ENCODE data around the gene KLK1.

The KLK1 gene

GRCh38 chr19:50823389-50824042 lies at the start of gene KLK1:
Gene KLK1 (minus strand): TSS chr19:50823787. CDS start chr19:50823748, 39 bp downstream.
- no peak for DNase-seq (ENCODE audit: low read depth)

DNA sequence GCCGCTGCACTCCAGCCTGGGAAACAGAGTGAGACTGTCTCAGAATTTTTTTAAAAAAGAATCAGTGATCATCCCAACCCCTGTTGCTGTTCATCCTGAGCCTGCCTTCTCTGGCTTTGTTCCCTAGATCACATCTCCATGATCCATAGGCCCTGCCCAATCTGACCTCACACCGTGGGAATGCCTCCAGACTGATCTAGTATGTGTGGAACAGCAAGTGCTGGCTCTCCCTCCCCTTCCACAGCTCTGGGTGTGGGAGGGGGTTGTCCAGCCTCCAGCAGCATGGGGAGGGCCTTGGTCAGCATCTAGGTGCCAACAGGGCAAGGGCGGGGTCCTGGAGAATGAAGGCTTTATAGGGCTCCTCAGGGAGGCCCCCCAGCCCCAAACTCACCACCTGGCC lies 49.5 kb upstream of the KLK1 start, which contains the start of gene KLK2:
Gene KLK2, plus strand, starts transcription at position 384 of the 400 bp plus-strand sequence. CDS start 35 bp downstream, outside the sequence.
- no peak for DNase-seq (ENCODE audit: low read depth)

GRCh38 chr19:50870417-50871089 lies 47.0 kb upstream of the KLK1 start:
- no peak for DNase-seq (ENCODE audit: low read depth)

DNA sequence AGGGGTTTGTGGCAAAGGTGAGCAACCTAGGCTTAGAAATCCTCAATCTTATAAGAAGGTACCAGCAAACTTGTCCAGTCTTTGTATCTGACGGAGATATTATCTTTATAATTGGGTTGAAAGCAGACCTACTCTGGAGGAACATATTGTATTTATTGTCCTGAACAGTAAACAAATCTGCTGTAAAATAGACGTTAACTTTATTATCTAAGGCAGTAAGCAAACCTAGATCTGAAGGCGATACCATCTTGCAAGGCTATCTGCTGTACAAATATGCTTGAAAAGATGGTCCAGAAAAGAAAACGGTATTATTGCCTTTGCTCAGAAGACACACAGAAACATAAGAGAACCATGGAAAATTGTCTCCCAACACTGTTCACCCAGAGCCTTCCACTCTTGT lies 45.9 kb upstream of the KLK1 start:
- DNase-seq (ENCODE audit: low read depth) = no peak

- DNase-seq (ENCODE audit: low read depth) = no peak
Measured at GRCh38 chr19:50861496-50862286, 38.1 kb upstream of the KLK1 start.

- no peak for DNase-seq (ENCODE audit: low read depth)
Measured at GRCh38 chr19:50861010-50861409, 37.4 kb upstream of the KLK1 start.

DNA sequence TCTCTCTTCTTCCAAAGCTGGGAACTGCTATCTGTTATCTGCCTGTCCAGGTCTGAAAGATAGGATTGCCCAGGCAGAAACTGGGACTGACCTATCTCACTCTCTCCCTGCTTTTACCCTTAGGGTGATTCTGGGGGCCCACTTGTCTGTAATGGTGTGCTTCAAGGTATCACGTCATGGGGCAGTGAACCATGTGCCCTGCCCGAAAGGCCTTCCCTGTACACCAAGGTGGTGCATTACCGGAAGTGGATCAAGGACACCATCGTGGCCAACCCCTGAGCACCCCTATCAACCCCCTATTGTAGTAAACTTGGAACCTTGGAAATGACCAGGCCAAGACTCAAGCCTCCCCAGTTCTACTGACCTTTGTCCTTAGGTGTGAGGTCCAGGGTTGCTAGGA lies 36.3 kb upstream of the KLK1 start:
- no peak for DNase-seq (ENCODE audit: low read depth)

DNA sequence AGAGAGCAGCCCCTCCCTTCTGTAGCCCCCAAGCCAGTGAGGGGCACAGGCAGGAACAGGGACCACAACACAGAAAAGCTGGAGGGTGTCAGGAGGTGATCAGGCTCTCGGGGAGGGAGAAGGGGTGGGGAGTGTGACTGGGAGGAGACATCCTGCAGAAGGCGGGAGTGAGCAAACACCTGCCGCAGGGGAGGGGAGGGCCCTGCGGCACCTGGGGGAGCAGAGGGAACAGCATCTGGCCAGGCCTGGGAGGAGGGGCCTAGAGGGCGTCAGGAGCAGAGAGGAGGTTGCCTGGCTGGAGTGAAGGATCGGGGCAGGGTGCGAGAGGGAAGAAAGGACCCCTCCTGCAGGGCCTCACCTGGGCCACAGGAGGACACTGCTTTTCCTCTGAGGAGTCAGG lies 35.3 kb upstream of the KLK1 start:
- no peak for DNase-seq (ENCODE audit: low read depth)

DNA sequence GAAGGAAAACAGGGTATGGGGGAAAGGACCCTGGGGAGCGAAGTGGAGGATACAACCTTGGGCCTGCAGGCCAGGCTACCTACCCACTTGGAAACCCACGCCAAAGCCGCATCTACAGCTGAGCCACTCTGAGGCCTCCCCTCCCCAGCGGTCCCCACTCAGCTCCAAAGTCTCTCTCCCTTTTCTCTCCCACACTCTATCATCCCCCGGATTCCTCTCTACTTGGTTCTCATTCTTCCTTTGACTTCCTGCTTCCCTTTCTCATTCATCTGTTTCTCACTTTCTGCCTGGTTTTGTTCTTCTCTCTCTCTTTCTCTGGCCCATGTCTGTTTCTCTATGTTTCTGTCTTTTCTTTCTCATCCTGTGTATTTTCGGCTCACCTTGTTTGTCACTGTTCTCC lies 33.8 kb upstream of the KLK1 start:
- no peak for DNase-seq (ENCODE audit: low read depth)

DNA sequence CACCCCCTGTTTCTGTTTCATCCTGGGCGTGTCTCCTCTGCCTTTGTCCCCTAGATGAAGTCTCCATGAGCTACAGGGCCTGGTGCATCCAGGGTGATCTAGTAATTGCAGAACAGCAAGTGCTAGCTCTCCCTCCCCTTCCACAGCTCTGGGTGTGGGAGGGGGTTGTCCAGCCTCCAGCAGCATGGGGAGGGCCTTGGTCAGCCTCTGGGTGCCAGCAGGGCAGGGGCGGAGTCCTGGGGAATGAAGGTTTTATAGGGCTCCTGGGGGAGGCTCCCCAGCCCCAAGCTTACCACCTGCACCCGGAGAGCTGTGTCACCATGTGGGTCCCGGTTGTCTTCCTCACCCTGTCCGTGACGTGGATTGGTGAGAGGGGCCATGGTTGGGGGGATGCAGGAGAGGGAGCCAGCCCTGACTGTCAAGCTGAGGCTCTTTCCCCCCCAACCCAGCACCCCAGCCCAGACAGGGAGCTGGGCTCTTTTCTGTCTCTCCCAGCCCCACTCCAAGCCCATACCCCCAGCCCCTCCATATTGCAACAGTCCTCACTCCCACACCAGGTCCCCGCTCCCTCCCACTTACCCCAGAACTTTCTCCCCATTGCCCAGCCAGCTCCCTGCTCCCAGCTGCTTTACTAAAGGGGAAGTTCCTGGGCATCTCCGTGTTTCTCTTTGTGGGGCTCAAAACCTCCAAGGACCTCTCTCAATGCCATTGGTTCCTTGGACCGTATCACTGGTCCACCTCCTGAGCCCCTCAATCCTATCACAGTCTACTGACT lies 31.2 kb upstream of the KLK1 start, which contains the start of gene KLK3:
Gene KLK3, plus strand, starts transcription at position 280 of the 775 bp plus-strand sequence. Its CDS starts 41 bp downstream, at position 321.
- no peak for DNase-seq (ENCODE audit: low read depth)

DNA sequence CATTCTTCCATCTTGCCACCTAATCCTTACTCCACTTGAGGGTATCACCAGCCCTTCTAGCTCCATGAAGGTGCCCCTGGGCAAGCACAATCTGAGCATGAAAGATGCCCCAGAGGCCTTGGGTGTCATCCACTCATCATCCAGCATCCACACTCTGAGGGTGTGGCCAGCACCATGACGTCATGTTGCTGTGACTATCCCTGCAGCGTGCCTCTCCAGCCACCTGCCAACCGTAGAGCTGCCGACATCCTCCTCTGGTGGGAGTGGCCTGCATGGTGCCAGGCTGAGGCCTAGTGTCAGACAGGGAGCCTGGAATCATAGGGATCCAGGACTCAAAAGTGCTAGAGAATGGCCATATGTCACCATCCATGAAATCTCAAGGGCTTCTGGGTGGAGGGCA lies 28.0 kb upstream of the KLK1 start:
- DNase-seq (ENCODE audit: low read depth) = no peak

DNA sequence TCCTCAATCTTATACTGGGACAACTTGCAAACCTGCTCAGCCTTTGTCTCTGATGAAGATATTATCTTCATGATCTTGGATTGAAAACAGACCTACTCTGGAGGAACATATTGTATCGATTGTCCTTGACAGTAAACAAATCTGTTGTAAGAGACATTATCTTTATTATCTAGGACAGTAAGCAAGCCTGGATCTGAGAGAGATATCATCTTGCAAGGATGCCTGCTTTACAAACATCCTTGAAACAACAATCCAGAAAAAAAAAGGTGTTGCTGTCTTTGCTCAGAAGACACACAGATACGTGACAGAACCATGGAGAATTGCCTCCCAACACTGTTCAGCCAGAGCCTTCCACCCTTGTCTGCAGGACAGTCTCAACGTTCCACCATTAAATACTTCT lies 27.2 kb upstream of the KLK1 start:
- no peak for DNase-seq (ENCODE audit: low read depth)

DNA sequence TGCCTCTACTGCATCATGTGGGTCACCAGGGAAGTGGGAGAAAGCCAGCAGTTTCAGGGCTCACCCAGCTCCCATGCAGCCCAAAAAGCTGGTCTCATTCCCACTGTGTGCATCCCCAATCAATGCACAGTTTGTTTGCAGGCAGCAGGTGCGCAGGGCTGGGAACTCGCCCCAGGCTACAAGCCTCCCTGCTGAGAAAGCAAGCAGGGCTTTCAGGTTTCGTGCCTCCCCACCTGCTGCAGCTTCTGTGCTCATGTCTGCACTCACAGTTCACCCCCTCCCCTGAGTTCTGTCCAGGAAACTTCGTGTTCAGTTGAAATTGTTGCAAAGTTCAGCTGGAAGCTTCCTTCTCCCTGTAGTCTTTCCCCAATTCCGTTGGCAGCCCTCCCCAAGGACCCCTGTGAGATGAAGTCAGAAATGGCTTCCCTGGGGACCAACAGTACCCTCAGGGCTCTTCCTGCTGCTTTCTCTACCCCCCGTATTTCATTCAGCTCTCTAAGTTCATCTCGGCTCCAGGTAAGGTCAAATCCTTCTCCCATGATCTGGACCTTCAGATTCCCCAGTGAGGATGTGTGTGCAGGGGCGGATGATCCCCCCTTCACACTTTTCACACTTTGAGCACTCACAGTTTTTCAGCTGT lies 20.8 kb upstream of the KLK1 start:
- no peak for DNase-seq (ENCODE audit: low read depth)

DNA sequence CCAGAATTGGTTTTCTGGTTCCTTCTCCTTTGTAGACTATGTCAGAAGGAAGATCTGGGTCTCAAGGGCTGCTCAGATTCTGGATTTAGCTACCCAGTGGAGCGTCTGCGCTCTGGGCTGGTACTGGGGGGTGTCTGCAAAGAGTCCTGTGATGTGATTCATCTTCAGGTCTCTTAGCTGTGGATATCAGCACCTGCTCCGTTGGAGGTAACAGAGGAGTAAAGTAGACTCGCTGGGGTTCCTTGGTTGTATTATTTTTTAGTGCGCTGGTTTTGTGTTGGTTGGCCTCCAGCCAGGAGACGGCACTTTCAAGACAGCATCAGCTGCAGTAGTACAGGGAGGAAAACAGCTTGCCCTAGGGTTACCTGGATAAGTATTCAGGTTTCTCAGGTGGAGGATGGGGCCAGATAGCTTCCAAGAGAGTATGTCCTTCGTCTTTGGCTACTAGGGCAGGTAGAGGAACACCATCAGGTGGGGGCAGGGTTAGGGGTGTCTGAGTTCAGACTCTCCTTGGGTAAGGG lies 20.2 kb upstream of the KLK1 start:
- no peak for DNase-seq (ENCODE audit: low read depth)

DNA sequence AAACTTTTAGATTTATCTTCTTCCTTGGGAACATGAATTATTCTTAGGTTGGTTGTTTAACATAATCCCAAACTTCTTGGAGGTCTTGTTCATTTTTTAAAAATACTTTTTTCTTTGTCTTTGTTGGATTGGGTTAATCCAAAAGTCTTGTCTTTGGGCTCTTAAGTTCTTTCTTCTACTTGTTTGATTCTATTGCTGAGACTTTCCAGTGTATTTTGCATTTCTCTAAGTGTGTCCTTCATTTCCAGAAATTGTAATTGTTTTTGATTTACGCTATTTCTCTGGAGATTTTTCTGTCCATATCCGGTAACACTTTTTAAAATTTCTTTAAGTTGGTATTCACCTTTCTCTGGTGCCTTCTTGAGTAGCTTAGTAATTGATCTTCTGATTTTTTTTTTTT lies 19.6 kb upstream of the KLK1 start:
- DNase-seq (ENCODE audit: low read depth) = no peak

DNA sequence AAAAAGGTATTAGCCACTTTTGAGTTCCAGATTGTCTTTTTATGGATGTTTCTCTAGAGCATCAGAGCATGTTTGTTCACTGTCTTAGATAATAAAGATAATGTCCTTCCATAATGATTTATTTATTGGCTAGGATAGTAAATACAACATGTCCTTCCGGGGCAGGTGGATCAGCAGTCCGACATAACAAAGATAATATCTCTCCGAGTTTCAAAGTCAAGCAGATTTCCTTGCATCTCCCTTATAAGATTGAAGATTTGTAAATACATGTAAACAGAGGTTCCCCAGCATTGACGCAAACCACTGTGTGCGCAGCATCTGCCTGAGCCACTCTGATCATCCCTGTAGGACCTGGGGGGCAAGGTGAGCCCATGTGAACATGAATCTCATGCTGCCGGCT lies 18.5 kb upstream of the KLK1 start:
- DNase-seq (ENCODE audit: low read depth) = no peak

DNA sequence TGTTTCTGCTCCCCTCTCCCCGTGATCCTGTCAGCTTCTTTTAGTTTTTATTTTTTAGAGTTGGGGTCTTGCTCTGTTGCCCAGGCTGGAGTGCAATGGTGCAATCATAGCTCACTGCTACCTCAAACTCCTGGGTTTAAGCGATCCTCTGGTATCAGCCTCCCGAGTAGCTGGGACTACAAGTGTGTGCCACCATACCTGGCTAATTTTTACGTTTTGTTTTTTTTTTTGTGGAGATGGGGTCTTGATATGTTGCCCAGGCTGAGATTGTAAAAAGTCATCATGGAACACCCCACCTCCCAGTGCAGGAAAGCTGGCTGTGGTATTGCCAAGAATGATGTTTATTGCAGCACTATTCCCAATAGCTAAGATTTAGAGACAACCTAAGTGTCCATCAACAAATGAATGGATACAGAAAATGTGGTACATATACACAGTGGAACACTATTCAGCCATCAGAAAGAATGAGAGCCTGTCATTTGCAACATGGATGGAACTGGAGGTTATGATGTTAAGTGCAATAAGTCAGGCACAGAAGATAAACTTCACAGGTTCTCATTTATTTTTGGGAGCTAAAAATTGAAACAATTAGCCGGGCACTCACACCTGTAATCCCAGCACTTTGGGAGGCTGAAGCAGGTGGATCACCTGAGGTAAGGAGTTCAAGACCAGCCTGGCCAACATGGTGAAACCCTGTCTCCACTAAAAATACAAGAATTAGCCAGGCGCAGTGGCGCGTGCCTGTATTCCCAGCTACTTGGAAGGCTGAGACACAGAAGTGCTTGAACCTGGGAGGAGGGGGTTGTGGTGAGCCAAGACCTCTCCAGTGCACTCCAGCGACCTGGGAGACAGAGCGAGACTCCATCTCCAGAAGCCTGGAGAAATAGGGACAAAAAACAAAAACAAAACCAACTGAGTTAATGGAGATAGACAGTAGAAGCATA lies 16.4 kb upstream of the KLK1 start:
- no peak for DNase-seq (ENCODE audit: low read depth)

GRCh38 chr19:50838239-50838638 lies 14.7 kb upstream of the KLK1 start:
- no peak for DNase-seq (ENCODE audit: low read depth)

DNA sequence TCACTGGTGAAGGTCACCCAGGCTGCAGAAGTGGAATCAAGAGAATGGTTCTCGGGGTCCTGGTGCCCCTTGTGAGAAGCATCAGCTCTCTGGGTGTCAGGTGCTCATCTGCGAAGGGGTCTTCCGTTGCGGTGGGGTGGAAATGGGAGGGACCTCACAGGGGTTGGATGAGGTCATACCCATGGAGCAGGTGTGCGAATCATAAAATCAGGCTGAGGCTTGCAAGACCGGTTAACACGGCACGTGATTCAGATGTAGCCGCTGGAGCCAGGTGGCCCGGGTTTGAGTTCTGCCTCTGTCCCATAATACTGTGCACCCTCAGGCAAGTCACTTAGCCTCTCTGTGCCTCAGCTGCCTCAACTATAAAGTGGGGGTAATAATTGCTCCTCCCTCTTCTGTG lies 13.7 kb upstream of the KLK1 start:
- DNase-seq (ENCODE audit: low read depth) = no peak

- DNase-seq (ENCODE audit: low read depth) = no peak
Measured at GRCh38 chr19:50836543-50837195, 13.1 kb upstream of the KLK1 start.

Measured in GM04504 (cell line).